GM12873 (cell line): ENCODE measurements around the gene TOPAZ1.
A peak's percentile ranks its signal among the peaks of the same experiment; 100 is the strongest.

Source experiments
- TF ChIP-seq, protein P1 (sequence below): IDR thresholded peaks from 2 replicates; pipeline ENCODE4 v1.5.1; 2012; ENCODE audit warnings: low read depth, mild to moderate bottlenecking, moderate library complexity, low read length, control low read depth; ENCODE audit not compliant: insufficient read depth; ENCODE audit errors: missing control alignments

The TOPAZ1 gene

DNA sequence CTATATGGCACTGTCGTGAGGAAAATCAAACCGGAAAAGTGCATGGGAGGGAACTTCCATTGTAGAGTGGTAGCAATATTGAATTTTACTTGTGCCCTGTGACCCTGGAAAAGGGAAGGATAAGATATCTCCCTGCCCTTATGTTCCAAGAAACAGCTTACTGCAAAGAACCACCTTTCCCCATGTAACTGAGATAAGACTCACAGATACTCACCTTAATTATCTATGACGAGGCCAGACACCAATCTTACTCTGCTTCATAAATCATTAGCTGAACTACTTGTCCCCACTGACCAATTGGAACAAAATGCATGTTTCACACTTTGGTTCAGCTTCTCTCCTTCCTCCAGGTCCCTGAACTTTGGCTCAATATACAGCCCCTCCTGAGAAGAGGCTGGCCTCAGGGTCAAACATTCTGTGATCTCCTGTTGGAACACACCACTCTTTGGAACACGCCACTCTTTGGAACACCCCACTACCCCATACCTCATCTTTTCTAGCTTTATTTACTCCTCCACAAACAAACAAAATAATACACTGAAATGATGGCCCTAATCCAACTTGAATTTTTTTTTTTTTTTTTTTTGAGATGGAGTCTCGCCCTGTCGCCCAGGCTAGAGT, 6.9 kb upstream of the TOPAZ1 start:
- TF ChIP-seq, protein P1, sequence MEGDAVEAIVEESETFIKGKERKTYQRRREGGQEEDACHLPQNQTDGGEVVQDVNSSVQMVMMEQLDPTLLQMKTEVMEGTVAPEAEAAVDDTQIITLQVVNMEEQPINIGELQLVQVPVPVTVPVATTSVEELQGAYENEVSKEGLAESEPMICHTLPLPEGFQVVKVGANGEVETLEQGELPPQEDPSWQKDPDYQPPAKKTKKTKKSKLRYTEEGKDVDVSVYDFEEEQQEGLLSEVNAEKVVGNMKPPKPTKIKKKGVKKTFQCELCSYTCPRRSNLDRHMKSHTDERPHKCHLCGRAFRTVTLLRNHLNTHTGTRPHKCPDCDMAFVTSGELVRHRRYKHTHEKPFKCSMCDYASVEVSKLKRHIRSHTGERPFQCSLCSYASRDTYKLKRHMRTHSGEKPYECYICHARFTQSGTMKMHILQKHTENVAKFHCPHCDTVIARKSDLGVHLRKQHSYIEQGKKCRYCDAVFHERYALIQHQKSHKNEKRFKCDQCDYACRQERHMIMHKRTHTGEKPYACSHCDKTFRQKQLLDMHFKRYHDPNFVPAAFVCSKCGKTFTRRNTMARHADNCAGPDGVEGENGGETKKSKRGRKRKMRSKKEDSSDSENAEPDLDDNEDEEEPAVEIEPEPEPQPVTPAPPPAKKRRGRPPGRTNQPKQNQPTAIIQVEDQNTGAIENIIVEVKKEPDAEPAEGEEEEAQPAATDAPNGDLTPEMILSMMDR = no peak

DNA sequence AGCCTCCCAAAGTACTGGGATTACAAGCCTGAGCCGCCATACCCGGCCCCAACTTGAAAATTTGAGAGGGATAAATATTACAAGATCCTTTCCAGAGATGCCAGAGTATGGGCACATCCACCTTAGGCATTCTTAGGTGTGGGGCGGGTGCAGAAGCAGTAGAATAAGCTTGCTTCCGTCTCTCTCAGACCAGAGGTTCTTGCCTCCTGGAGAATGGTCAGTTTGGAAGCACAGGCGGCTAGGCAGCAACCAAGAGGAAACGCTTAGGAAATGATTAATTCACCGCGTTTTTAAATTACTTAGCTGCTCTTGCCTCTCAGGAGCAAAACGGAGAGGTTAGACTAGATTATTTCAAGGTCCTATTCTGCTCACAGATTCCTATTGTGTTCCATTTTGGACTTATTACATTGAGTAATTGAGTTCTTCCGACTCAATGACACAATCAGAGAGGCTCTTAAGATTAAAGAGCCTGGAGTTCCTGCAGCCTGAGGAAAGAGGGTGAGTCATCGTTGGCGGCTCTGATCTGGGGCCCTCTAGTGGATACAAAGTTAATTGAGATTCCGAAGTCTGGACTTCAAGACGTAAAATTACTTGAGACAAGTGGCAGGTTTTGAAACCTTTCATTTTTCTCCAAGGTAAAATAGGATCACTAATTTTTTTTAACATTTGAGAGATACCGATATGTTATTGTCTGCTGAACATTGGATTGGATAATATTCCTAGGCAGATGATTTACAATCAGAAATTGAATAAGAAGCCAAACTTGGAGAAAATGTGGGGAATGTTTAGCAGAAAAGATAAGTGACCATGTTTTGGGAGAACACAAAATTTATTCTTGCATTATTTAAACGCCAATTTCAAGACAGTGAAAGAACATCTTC, 5.8 kb upstream of the TOPAZ1 start:
- TF ChIP-seq, protein P1 = peak; percentile 72

DNA sequence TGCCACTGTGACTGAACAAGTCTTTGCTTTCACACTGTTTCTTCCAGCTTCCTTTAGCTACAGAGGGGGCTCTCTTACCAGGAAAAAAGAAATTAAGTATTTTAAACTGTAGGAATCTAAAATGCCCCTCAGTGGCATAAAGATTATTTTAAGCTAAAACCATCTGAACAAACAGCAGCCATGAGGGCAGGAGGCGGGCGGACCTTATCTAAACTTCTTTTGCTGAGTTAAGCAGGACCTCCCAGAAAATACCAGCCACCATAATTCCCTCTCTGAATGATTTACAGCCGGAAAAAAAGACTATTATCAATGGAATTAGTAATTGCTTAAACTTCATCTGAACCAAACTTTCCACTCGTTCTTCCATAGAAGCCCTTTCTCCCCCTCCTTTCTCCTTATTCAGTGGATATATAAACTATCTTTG, 5.2 kb upstream of the TOPAZ1 start:
- TF ChIP-seq, protein P1 = no peak

DNA sequence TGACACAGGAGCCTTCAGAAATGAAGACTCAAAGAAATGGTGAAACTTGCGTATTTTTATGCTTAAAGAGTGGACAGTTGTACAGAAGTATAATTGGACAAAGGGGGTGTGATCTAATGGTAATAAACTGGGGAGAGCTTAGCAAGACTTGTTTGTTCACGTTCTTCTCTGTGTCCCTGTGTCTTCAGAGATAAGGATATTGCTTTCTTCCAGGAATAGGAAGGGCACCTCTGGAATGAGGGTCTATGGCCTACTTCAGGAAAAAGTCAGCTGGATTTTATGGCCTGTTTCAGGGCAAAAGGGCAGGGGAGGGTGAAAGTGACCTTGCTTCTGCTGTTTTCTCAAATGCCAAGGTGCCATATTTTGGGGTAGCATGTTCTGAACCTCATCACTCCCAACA, 4.5 kb upstream of the TOPAZ1 start:
- TF ChIP-seq, protein P1 = no peak

DNA sequence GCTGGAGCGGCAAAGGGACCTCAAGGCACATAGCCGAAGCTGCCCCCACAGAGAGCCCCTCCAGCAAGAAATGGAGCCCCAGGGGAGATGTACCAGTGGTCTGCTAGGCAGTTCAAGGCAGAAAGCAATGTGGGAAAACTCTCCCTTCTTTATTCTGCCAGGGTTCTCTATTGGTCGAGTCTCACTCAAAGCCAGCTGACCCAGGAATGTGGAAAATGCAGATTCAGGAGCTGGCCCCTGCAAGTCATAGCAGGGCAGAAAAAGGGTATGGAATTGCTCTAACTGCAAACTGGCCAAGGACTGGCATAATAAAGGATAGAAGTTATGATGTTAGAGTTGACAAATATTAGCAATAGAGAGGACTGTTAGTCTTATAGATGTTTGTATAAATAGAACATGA, 4.0 kb upstream of the TOPAZ1 start:
- TF ChIP-seq, protein P1 = no peak

DNA sequence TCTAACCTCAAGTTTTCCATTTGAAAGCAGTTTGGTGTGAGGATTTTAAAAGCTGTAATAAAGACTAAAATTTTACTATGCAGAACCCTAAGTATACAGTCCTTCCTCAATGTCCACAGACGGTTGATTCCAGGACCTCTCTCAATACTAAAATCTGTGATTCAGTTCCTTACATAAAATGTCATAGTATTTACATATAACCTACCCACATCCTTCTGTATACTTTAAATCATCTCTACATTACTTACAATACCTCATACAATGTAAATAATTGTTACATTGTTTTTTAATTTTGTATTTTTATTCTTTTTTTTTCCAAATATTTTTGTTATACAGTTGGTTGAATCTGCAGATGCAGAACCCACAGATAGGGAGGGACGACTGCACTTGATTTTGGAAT, 2.8 kb upstream of the TOPAZ1 start:
- TF ChIP-seq, protein P1 = no peak

DNA sequence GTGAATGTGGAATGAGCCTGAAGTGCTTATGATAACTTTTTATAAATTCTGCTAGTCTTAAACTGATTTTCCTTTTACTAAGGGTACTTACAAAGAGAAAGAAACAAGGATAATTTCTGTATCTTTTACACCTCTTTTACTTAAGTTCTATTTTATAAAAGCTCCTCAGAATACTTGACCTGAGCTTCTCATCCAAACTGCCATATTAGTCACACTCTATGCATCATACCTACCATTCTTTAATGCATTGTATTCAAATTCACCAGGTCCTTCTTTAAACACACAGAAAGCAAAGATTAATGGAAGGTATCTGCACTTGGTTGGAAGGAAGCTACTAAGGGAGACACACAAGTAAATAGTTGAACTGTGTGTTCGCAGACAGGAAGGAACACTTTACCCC, 1.6 kb upstream of the TOPAZ1 start:
- TF ChIP-seq, protein P1 = no peak
